ENCODE results near the gene ADCYAP1R1. TPM values are rescaled to one million over a fixed set of nuclear protein-coding genes. Genes with fewer than 3 reads are reported as not detected.
A peak's percentile ranks its signal among the peaks of the same experiment; 100 is the strongest.

The ADCYAP1R1 gene
- total and polyA plus RNA-seq, 12 donors = 0.22 to 25.0 (median 1.5) TPM

GRCh38 chr7:31098642-31099360, 46.7 kb downstream of the ADCYAP1R1 start:
- Histone ChIP-seq H3K36me3 (replicated peaks in 1 of 2) (no peaks in the 10 kb centered on the region), H3K4me1 (replicated peaks in 1 of 2) (no peaks in the 10 kb centered on the region), H3K27ac (no peak overlapping the region), H3K9me3 (replicated peaks in 1 of 3) (no peaks in the 10 kb centered on the region), H3K4me3 (no peak overlapping the region), H3K27me3 (no peaks in the 10 kb centered on the region)
- peak in 1 of 7 donors; percentile 42 for DNase-seq
- intact Hi-C loops (cut with DNase I) = no loop called here
- 66 to 87% (median 79%) methylated on average over 3 to 5 of the region's 5 CpGs for WGBS, 4 donors
- TF ChIP-seq CTCF (IDR thresholded peaks at IDR 0.05) = no peak
- TF ChIP-seq POLR2A (IDR thresholded peaks at IDR 0.05) = no peak

GRCh38 chr7:31099451-31100444, 47.6 kb downstream of the ADCYAP1R1 start:
- H3K36me3 ChIP-seq (replicated peaks in 1 of 2) = no peaks in the 10 kb centered on the region
- H3K27me3 ChIP-seq = no peaks in the 10 kb centered on the region
- no peaks in the 10 kb centered on the region for H3K9me3 ChIP-seq (replicated peaks in 1 of 3)
- intact Hi-C loops (cut with DNase I) = loop anchor here in 1 of 2 donors (10.0 kb wide), 1 partner anchor 75 kb away; no protein-coding TSS in a partner anchor
- peak in 2 of 7 donors; percentile 6 to 37 for DNase-seq
- no peak overlapping the region for H3K27ac ChIP-seq
- TF ChIP-seq CTCF (IDR thresholded peaks at IDR 0.05) (no peak), POLR2A (IDR thresholded peaks at IDR 0.05) (no peak)
- H3K4me1 ChIP-seq (replicated peaks in 1 of 2) = no peaks in the 10 kb centered on the region
- 64 to 74% (median 72%) methylated on average over 14 to 20 of the region's 20 CpGs for WGBS, 4 donors
- no peak overlapping the region for H3K4me3 ChIP-seq

- no peaks in the 10 kb centered on the region for H3K27me3 ChIP-seq
- no peaks in the 10 kb centered on the region for H3K4me1 ChIP-seq (replicated peaks in 1 of 2)
- intact Hi-C loops (cut with DNase I) = loop anchor here in 1 of 2 donors (10.0 kb wide), 1 partner anchor 76 kb away; no protein-coding TSS in a partner anchor
- TF ChIP-seq CTCF (IDR thresholded peaks at IDR 0.05) (no peak), POLR2A (IDR thresholded peaks at IDR 0.05) (no peak)
- no peaks in the 10 kb centered on the region for H3K9me3 ChIP-seq (replicated peaks in 1 of 3)
- peak in 1 of 7 donors; percentile 10 for DNase-seq
- H3K4me3 ChIP-seq = no peak overlapping the region
- 53 to 66% (median 54%) methylated on average over 1 to 2 of the region's 2 CpGs for WGBS, 4 donors
- H3K27ac ChIP-seq = no peak overlapping the region
- H3K36me3 ChIP-seq (replicated peaks in 1 of 2) = no peaks in the 10 kb centered on the region
Observed at GRCh38 chr7:31100445-31100844, 48.3 kb downstream of the ADCYAP1R1 start.

- Histone ChIP-seq H3K36me3 (replicated peaks in 1 of 2) (no peaks in the 10 kb centered on the region), H3K9me3 (replicated peaks in 1 of 3) (no peaks in the 10 kb centered on the region), H3K27me3 (no peaks in the 10 kb centered on the region), H3K4me3 (no peak overlapping the region), H3K4me1 (replicated peaks in 1 of 2) (no peaks in the 10 kb centered on the region), H3K27ac (no peak overlapping the region)
- no peak for TF ChIP-seq POLR2A (IDR thresholded peaks at IDR 0.05)
- TF ChIP-seq CTCF (IDR thresholded peaks at IDR 0.05) = no peak
- DNase-seq = peak in 1 of 7 donors; percentile 27
- 74 to 89% (median 80%) methylated on average over 3 of the region's 3 CpGs for WGBS, 4 donors
- intact Hi-C loops (cut with DNase I) = loop anchor here in 1 of 2 donors (10.0 kb wide), 1 partner anchor 76 kb away; no protein-coding TSS in a partner anchor
Observed at GRCh38 chr7:31100871-31101270, 48.8 kb downstream of the ADCYAP1R1 start.

Data from adrenal gland (tissue), 12 donors.